Testis (tissue), 3 donors: Measurements from ENCODE around the gene TRIM63. TPM values are rescaled to one million over a fixed set of nuclear protein-coding genes. Genes with fewer than 3 reads are reported as not detected.

Experiments used
- DNase-seq: peaks from one replicate; pipeline ENCODE4 v3.0.0-alpha.2; 2019
- H3K27ac ChIP-seq, 2 donors: fragments of 200-600 bp; sonication (generic); one replicate each; pipeline ENCODE4 v1.5.1; 2019
- H3K27me3 ChIP-seq: fragments of 200-600 bp; sonication (generic); one replicate; pipeline ENCODE4 v1.5.1; 2019
- H3K36me3 ChIP-seq: fragments of 200-600 bp; sonication (generic); one replicate; pipeline ENCODE4 v1.5.1; 2017; ENCODE audit warnings: low read depth; ENCODE audit errors: missing control alignments
- H3K4me1 ChIP-seq: fragments of 200-600 bp; sonication (generic); one replicate; pipeline ENCODE4 v1.5.1; 2019
- H3K4me3 ChIP-seq, 2 donors: fragments of 200-600 bp; sonication (generic); one replicate each; pipeline ENCODE4 v1.5.1; 2017 to 2019
- H3K9me3 ChIP-seq: fragments of 200-600 bp; sonication (generic); one replicate; pipeline ENCODE4 v1.5.1; 2017
- CTCF ChIP-seq, 3 experiments: fragments of 450-650 bp in 2 of 3; fragments of 200-600 bp in 1 of 3; sonication (generic) in 1 of 3; IDR thresholded peaks; one replicate each; pipeline ENCODE4 v1.5.1; 2016 to 2019; ENCODE audit warnings: antibody characterized with exemption in 3 of 3, mild to moderate bottlenecking in 2 of 3, moderate library complexity in 1 of 3
- POLR2A ChIP-seq: fragments of 450-650 bp; IDR thresholded peaks from one replicate; pipeline ENCODE4 v1.6.1; 2017; ENCODE audit warnings: antibody characterized with exemption, mild to moderate bottlenecking, moderate library complexity
- WGBS, 2 donors: methylation state at CpG; one replicate each; pipeline ENCODE4 v1.1.5; 2018; 5-methylcytosine and 5-hydroxymethylcytosine counted together
- intact Hi-C: fragments of 100-400 bp; cut with DNase I; formaldehyde crosslinking; loops from one replicate; pipeline ENCODE4 v1.15.1; 2023; ENCODE audit warnings: low total_unique reads
- polyA plus RNA-seq: library from polyadenylated mRNA; stranded (reverse); fragments of 350-450 nt; fragmentation: Illumina TruSeq; extraction: RNeasy Lipid Tissue Mini Kit (QIAGEN cat#74804); gene quantifications from one replicate; pipeline ENCODE4 v1.2.3, GENCODE V29; 2014; ENCODE audit warnings: low read depth, low replicate concordance; ENCODE audit not compliant: insufficient read depth
- total RNA-seq, 2 donors: library from RNA; depleted of rRNA; stranded (reverse); fragments of >200 nt; gene quantifications; one replicate each; pipeline ENCODE4 v1.2.3, GENCODE V29; 2016

TRIM63 gene
- total and polyA plus RNA-seq, 3 donors from 2014 or later = 0.50 to 1.2 (median 0.71) TPM

DNA sequence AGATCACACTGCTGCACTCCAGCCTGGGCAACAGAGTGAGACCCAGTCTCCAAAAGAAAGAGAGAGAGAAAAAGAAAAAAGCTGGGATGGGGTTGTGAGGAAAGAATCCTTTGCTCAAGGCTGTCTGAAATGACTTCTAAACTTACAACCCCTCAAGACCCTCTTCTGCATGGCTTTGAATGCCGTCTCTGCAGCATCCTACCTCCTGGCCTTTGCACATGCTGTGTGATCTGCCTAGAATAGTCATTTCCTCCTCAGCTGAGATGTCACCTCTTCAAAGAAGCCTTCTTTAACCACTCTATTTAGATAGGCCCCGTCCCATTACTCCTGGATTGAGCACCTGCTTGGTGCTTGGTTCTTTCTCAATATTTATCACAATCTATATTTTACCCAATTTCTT is 17.4 kb upstream of the TRIM63 start:
- H3K9me3 ChIP-seq = no peaks in the 10 kb centered on the region
- DNase-seq = no peak
- intact Hi-C loops = no loop called here
- TF ChIP-seq CTCF (IDR thresholded peaks at IDR 0.05) (no peak), POLR2A (no peak)
- no peak overlapping the region for H3K27ac ChIP-seq
- H3K36me3 ChIP-seq = no peaks in the 10 kb centered on the region
- 85 to 98% methylated on average over 2 of the region's 2 CpGs for WGBS, 2 donors
- H3K4me1 ChIP-seq = no peaks in the 10 kb centered on the region
- no peaks in the 10 kb centered on the region for H3K27me3 ChIP-seq
- no peak overlapping the region for H3K4me3 ChIP-seq

GRCh38 chr1:26084091-26084561 is 16.7 kb upstream of the TRIM63 start:
- 56 to 65% methylated on average over 2 of the region's 2 CpGs for WGBS, 2 donors
- Histone ChIP-seq H3K4me1 (no peaks in the 10 kb centered on the region), H3K27me3 (no peaks in the 10 kb centered on the region), H3K4me3 (no peak overlapping the region), H3K27ac (no peak overlapping the region), H3K36me3 (no peaks in the 10 kb centered on the region), H3K9me3 (no peaks in the 10 kb centered on the region)
- TF ChIP-seq POLR2A = no peak
- no peak for TF ChIP-seq CTCF (IDR thresholded peaks at IDR 0.05)
- intact Hi-C loops = no loop called here
- no peak for DNase-seq

- H3K27ac ChIP-seq = no peak overlapping the region
- no peaks in the 10 kb centered on the region for H3K4me1 ChIP-seq
- no peaks in the 10 kb centered on the region for H3K27me3 ChIP-seq
- intact Hi-C loops = no loop called here
- no peaks in the 10 kb centered on the region for H3K9me3 ChIP-seq
- no peak overlapping the region for H3K4me3 ChIP-seq
- TF ChIP-seq POLR2A (no peak), CTCF (IDR thresholded peaks at IDR 0.05) (no peak)
- no peaks in the 10 kb centered on the region for H3K36me3 ChIP-seq
- 59 to 79% methylated on average over 5 of the region's 5 CpGs for WGBS, 2 donors
- no peak for DNase-seq
Measured at GRCh38 chr1:26083208-26083607, 15.8 kb upstream of the TRIM63 start.

- TF ChIP-seq CTCF (IDR thresholded peaks at IDR 0.05) (no peak), POLR2A (no peak)
- H3K36me3 ChIP-seq = no peaks in the 10 kb centered on the region
- intact Hi-C loops = no loop called here
- H3K9me3 ChIP-seq = no peaks in the 10 kb centered on the region
- WGBS, 2 donors = 38 to 59% methylated on average over 3 of the region's 3 CpGs
- H3K4me3 ChIP-seq = no peak overlapping the region
- no peak for DNase-seq
- H3K27me3 ChIP-seq = no peaks in the 10 kb centered on the region
- no peaks in the 10 kb centered on the region for H3K4me1 ChIP-seq
- no peak overlapping the region for H3K27ac ChIP-seq
Measured at GRCh38 chr1:26082020-26082350, 14.6 kb upstream of the TRIM63 start.

- H3K4me3 ChIP-seq = no peak overlapping the region
- intact Hi-C loops = no loop called here
- H3K27me3 ChIP-seq = no peaks in the 10 kb centered on the region
- DNase-seq = no peak
- no peaks in the 10 kb centered on the region for H3K4me1 ChIP-seq
- 83% methylated on average over 8 of the region's 8 CpGs for WGBS, 2 donors
- TF ChIP-seq POLR2A (no peak), CTCF (IDR thresholded peaks at IDR 0.05) (no peak)
- no peaks in the 10 kb centered on the region for H3K36me3 ChIP-seq
- no peaks in the 10 kb centered on the region for H3K9me3 ChIP-seq
- no peak overlapping the region for H3K27ac ChIP-seq
Measured at GRCh38 chr1:26081267-26082019, 14.0 kb upstream of the TRIM63 start.
